ENCODE data around the gene BLOC1S3.

GRCh38 chr19:45135176-45135885, 43.3 kb upstream of the BLOC1S3 start:
- no peak for TF ChIP-seq ZNF761 (CRISPR knock-in tag; conservative IDR thresholded peaks at IDR 0.05)
- no peak for TF ChIP-seq ELF4 (CRISPR knock-in tag; IDR thresholded peaks at IDR 0.05; ENCODE audit: borderline replicate concordance)
- TF ChIP-seq ZNF24 (IDR thresholded peaks at IDR 0.05), result no peak
- TF ChIP-seq, protein P1, sequence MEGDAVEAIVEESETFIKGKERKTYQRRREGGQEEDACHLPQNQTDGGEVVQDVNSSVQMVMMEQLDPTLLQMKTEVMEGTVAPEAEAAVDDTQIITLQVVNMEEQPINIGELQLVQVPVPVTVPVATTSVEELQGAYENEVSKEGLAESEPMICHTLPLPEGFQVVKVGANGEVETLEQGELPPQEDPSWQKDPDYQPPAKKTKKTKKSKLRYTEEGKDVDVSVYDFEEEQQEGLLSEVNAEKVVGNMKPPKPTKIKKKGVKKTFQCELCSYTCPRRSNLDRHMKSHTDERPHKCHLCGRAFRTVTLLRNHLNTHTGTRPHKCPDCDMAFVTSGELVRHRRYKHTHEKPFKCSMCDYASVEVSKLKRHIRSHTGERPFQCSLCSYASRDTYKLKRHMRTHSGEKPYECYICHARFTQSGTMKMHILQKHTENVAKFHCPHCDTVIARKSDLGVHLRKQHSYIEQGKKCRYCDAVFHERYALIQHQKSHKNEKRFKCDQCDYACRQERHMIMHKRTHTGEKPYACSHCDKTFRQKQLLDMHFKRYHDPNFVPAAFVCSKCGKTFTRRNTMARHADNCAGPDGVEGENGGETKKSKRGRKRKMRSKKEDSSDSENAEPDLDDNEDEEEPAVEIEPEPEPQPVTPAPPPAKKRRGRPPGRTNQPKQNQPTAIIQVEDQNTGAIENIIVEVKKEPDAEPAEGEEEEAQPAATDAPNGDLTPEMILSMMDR (CRISPR knock-in tag; IDR thresholded peaks at IDR 0.05), result no peak
- no peak for TF ChIP-seq POLR2AphosphoS5 (IDR thresholded peaks at IDR 0.05; ENCODE audit: low read depth, low read length)
- TF ChIP-seq THAP7 (CRISPR knock-in tag; IDR thresholded peaks at IDR 0.05), result no peak
- TF ChIP-seq MNT (IDR thresholded peaks at IDR 0.05), result no peak
- TF ChIP-seq MXI1 (IDR thresholded peaks at IDR 0.05; ENCODE audit: borderline replicate concordance, low read depth, low read length), result no peak

All from HepG2 (cell line).